K562 (cell line): Measurements from ENCODE around the gene CYB5D1.

Experiments used
- BRF1 ChIP-seq: IDR thresholded peaks from 3 replicates; pipeline ENCODE4 v1.6.1; 2011; ENCODE audit warnings: borderline replicate concordance, mild to moderate bottlenecking; ENCODE audit not compliant: insufficient read length; ENCODE audit errors: extremely low read depth
- EP300 ChIP-seq: IDR thresholded peaks from 2 replicates; pipeline ENCODE4 v1.6.1; 2012; ENCODE audit warnings: low read length, improper control_type of control experiment
- HDAC2 ChIP-seq: fragments of 450-650 bp; IDR thresholded peaks from 2 replicates; pipeline ENCODE4 v1.6.1; 2016; ENCODE audit warnings: mild to moderate bottlenecking
- JUN ChIP-seq, 2 experiments: sonication (generic) in 1 of 2; formaldehyde crosslinking in 1 of 2; IDR thresholded peaks; 2 replicates each; pipeline versions ENCODE4 v1.6.1 to v1.8.0; 2012 to 2022; ENCODE audit warnings: borderline replicate concordance in 2 of 2, mild to moderate bottlenecking in 2 of 2, improper control_type of control experiment in 1 of 2, low read depth in 1 of 2, low read length in 1 of 2, missing genetic modification reagents in 1 of 2
- MXI1 ChIP-seq: IDR thresholded peaks from 2 replicates; pipeline ENCODE4 v1.6.1; 2011; ENCODE audit warnings: low read depth, mild to moderate bottlenecking, improper control_type of control experiment, low read length
- REST ChIP-seq, 2 experiments: fragments of 450-650 bp; formaldehyde crosslinking in 1 of 2; IDR thresholded peaks; 2 replicates each; pipeline versions ENCODE4 v1.4.0 to v1.6.1; 2014 to 2020; ENCODE audit warnings: mild to moderate bottlenecking in 2 of 2, borderline replicate concordance in 1 of 2, low read depth in 1 of 2
- STAT5A ChIP-seq: IDR thresholded peaks from 2 replicates; pipeline ENCODE4 v1.6.1; 2012; ENCODE audit warnings: low read length, inconsistent platforms, borderline replicate concordance
- TAF7 ChIP-seq: fragments of 450-650 bp; IDR thresholded peaks from 2 replicates; pipeline ENCODE4 v1.6.1; 2016; ENCODE audit warnings: missing genetic modification characterization, missing compliant biosample characterization

- TF ChIP-seq JUN (IDR thresholded peaks at IDR 0.05; ENCODE audit: borderline replicate concordance, low read depth, low read length) (no peak), JUN (CRISPR knock-in tag; IDR thresholded peaks at IDR 0.05; ENCODE audit: borderline replicate concordance) (no peak), TAF7 (tag) (no peak), EP300 (no peak), REST (IDR thresholded peaks at IDR 0.05; ENCODE audit: borderline replicate concordance) (no peak), REST (CRISPR knock-in tag; IDR thresholded peaks at IDR 0.05; ENCODE audit: low read depth) (no peak), BRF1 (no peak), STAT5A (no peak), MXI1 (no peak), HDAC2 (no peak)
These were observed 36.4 kb downstream of the CYB5D1 start for GRCh38 chr17:7894226-7894625.
